Breast epithelium (tissue), 3 donors: ENCODE results near the gene EGLN1.

Experiments used
- POLR2A ChIP-seq: fragments of 450-650 bp; IDR thresholded peaks from one replicate; pipeline ENCODE4 v1.6.1; 2016; ENCODE audit warnings: antibody characterized with exemption, mild to moderate bottlenecking, moderate library complexity
- TF ChIP-seq, protein P1 (sequence below), 3 donors: fragments of 450-650 bp; IDR thresholded peaks; one replicate each; pipeline ENCODE4 v1.5.1; 2016 to 2017; ENCODE audit warnings: antibody characterized with exemption in 3 of 3, mild to moderate bottlenecking in 3 of 3, moderate library complexity in 3 of 3

DNA sequence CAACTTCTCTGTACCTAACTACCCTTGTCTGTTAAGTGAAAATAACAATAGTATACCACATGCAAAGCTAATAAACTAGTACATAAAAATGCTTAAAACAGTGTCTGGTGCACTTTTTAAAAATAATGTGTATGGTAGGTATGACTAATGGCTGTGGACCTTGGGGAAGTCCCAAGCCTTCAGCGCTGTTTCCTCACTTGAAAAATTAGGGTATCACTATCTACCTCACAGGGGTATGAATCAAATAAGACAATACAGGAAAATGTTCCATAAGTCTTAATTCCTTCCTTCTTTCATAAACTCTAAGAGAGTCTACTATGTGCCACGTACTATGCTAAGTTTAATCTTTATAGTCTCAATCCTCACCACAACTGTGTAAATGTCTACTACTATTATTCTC lies 32.0 kb downstream of the EGLN1 start:
- no peak for TF ChIP-seq POLR2A
- TF ChIP-seq, protein P1, sequence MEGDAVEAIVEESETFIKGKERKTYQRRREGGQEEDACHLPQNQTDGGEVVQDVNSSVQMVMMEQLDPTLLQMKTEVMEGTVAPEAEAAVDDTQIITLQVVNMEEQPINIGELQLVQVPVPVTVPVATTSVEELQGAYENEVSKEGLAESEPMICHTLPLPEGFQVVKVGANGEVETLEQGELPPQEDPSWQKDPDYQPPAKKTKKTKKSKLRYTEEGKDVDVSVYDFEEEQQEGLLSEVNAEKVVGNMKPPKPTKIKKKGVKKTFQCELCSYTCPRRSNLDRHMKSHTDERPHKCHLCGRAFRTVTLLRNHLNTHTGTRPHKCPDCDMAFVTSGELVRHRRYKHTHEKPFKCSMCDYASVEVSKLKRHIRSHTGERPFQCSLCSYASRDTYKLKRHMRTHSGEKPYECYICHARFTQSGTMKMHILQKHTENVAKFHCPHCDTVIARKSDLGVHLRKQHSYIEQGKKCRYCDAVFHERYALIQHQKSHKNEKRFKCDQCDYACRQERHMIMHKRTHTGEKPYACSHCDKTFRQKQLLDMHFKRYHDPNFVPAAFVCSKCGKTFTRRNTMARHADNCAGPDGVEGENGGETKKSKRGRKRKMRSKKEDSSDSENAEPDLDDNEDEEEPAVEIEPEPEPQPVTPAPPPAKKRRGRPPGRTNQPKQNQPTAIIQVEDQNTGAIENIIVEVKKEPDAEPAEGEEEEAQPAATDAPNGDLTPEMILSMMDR (IDR thresholded peaks at IDR 0.05), result no peak
